ENCODE results near the gene WDR76. TPM values are rescaled to one million over a fixed set of nuclear protein-coding genes. Genes with fewer than 3 reads are reported as not detected.
"Not testable (repeated sequence)": the region's sequence is repeated elsewhere in the genome, so short reads cannot be mapped to it uniquely, and the experiment has no call there.

Gene WDR76
- polyA plus RNA-seq, 2 of the 4 experiments (the other 2 are of a cell fraction), result 12.1 to 17.5 TPM

DNA sequence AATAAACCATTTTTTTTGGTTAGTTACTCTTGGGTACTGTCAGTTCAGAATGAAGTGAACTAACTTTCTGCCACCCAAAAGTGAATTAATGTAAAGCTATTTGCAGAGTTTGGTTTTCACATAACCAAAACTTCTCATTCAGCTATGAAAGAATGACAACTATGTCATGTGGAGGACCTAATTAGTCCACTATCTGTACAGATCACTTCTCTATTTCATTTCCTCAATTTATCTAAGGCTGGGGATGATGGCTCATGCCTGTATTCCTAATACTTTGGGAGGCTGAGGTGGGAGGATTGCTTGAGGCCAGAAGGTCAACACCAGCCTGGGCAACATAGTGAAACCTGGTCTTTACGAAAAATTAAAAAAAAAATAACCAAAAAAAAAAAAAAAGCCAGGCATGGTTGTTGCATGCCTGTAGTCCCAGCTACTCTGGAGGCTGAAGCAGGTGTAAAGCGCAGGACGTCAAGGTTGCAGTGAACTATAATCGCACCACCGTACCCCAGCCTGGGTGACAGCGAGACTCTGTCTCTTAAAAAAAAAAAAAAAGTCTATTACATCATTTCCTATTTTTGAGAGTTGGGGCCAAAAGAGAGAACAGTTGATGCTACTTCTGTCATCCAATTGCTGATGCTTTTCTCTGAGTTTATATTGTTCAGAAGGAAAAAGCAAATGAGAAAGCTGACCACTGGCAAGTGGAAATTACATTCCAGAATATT lies 17.7 kb upstream of the WDR76 start:
- no peak for FAIRE-seq
- TF ChIP-seq CHD2 (IDR thresholded peaks at IDR 0.05; ENCODE audit: low read length, partially characterized antibody), result no peak
- no peak for TF ChIP-seq FOSL2 (IDR thresholded peaks at IDR 0.05)
- TF ChIP-seq FOSL2 (CRISPR knock-in tag; IDR thresholded peaks at IDR 0.05), result no peak
- no peak for TF ChIP-seq FOXS1 (CRISPR knock-in tag; IDR thresholded peaks at IDR 0.05)
- CTCF ChIA-PET, result no interaction called here
- 94% methylated on average over 6 of the region's 6 CpGs for WGBS (ENCODE audit: missing lambda C conversion rate)
- no peak overlapping the region for H3K27ac ChIP-seq
- no peak for ATAC-seq
- no peak for DNase-seq (ENCODE audit: low read depth in 1 of 2, low spot score in 1 of 2)
- no peaks in the 10 kb centered on the region for H3K9me3 ChIP-seq
- H3K4me2 ChIP-seq, result no peak overlapping the region
- H3K4me3 ChIP-seq, result no peak overlapping the region
- H3K4me1 ChIP-seq, result peaks cover 8% of the 10 kb centered on the region
- POLR2A ChIA-PET, result interaction anchor here (1.6 kb wide), 1 partner anchor 9 kb away, joined by 4 read pairs; the partner anchor contains the start of genes HYPK and SERINC4

DNA sequence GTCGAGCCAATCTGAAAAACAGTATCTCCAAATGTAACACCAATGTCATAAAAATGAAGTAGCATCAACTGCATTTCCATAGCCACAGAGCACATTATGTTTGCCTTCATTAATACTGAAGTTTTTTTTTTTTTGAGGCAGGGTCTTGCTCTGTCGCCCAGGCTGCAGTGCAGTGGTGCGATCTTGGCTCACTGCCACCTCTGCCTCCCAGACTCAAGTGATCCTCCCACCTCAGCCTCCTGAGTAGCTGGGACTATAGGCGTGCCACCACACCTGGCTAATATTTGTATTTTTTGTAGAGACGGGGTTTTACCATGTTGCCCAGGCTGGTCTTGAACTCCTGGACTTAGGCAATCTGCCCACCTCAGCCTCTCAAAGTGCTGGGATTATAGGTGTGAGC lies 11.7 kb upstream of the WDR76 start:
- H3K9me3 ChIP-seq; H3K4me2 ChIP-seq; ATAC-seq; FAIRE-seq; H3K4me3 ChIP-seq; H3K27ac ChIP-seq; POLR2A ChIA-PET; DNase-seq (ENCODE audit: low read depth in 1 of 2, low spot score in 1 of 2); H3K4me1 ChIP-seq; CTCF ChIA-PET: not testable (repeated sequence)
- WGBS (ENCODE audit: missing lambda C conversion rate), result over 99% methylated on average over 5 of the region's 5 CpGs

DNA sequence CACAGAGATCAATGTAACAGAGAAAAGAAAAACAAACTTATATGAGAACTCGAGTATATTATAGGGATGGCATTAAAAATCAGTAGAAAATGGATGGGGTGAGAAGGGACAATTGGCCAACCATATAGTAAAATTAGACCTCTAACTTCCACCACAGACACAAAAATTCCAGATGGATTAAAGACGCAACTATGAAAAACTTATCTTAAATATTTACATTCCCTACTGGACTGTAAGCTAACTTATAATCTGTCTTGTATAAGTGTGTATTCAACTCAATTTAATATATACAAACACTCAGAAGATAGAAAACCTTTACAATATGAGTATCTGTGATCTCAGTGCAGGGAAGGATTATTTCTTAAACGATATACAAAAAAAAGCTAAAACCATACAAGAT lies 5.3 kb upstream of the WDR76 start:
- ATAC-seq, result no peak
- H3K4me1 ChIP-seq, result peaks cover 10% of the 10 kb centered on the region; the same call in 2 of the 3 replicates
- no peak for FAIRE-seq
- H3K4me2 ChIP-seq, result 0 out of 3 replicates have a peak overlapping the region, but pooled peaks have one; percentile 13
- no peak for DNase-seq (ENCODE audit: low read depth in 1 of 2, low spot score in 1 of 2)
- H3K27ac ChIP-seq, result no peak overlapping the region
- TF ChIP-seq, protein P1, sequence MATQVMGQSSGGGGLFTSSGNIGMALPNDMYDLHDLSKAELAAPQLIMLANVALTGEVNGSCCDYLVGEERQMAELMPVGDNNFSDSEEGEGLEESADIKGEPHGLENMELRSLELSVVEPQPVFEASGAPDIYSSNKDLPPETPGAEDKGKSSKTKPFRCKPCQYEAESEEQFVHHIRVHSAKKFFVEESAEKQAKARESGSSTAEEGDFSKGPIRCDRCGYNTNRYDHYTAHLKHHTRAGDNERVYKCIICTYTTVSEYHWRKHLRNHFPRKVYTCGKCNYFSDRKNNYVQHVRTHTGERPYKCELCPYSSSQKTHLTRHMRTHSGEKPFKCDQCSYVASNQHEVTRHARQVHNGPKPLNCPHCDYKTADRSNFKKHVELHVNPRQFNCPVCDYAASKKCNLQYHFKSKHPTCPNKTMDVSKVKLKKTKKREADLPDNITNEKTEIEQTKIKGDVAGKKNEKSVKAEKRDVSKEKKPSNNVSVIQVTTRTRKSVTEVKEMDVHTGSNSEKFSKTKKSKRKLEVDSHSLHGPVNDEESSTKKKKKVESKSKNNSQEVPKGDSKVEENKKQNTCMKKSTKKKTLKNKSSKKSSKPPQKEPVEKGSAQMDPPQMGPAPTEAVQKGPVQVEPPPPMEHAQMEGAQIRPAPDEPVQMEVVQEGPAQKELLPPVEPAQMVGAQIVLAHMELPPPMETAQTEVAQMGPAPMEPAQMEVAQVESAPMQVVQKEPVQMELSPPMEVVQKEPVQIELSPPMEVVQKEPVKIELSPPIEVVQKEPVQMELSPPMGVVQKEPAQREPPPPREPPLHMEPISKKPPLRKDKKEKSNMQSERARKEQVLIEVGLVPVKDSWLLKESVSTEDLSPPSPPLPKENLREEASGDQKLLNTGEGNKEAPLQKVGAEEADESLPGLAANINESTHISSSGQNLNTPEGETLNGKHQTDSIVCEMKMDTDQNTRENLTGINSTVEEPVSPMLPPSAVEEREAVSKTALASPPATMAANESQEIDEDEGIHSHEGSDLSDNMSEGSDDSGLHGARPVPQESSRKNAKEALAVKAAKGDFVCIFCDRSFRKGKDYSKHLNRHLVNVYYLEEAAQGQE (IDR thresholded peaks at IDR 0.05), result no peak
- TF ChIP-seq RNF2 (IDR thresholded peaks at IDR 0.05; ENCODE audit: borderline replicate concordance, low read depth), result no peak
- no peak for TF ChIP-seq EHMT2 (IDR thresholded peaks at IDR 0.05; ENCODE audit: low read depth)
- TF ChIP-seq PHF8 (IDR thresholded peaks at IDR 0.05; ENCODE audit: borderline replicate concordance, low read depth), result no peak
- TF ChIP-seq EHF (CRISPR knock-in tag; IDR thresholded peaks at IDR 0.05), result no peak
- TF ChIP-seq, protein P2, sequence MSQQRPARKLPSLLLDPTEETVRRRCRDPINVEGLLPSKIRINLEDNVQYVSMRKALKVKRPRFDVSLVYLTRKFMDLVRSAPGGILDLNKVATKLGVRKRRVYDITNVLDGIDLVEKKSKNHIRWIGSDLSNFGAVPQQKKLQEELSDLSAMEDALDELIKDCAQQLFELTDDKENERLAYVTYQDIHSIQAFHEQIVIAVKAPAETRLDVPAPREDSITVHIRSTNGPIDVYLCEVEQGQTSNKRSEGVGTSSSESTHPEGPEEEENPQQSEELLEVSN (IDR thresholded peaks at IDR 0.05; ENCODE audit: borderline replicate concordance, low read depth), result no peak
- no peak for TF ChIP-seq NFE2L2 (conservative IDR thresholded peaks at IDR 0.05; ENCODE audit: low read length)
- TF ChIP-seq ESRRA (IDR thresholded peaks at IDR 0.05; ENCODE audit: borderline replicate concordance, low read length), result no peak
- no peak for TF ChIP-seq MAZ (IDR thresholded peaks at IDR 0.05; ENCODE audit: borderline replicate concordance, low read depth, low read length)
- no peak for TF ChIP-seq RAD21 (conservative IDR thresholded peaks at IDR 0.05 in 1 of 2, IDR thresholded peaks at IDR 0.05 in 1 of 2)
- TF ChIP-seq, protein P3, sequence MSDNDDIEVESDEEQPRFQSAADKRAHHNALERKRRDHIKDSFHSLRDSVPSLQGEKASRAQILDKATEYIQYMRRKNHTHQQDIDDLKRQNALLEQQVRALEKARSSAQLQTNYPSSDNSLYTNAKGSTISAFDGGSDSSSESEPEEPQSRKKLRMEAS (IDR thresholded peaks at IDR 0.05), result no peak
- no peak for TF ChIP-seq CBX8 (IDR thresholded peaks at IDR 0.05)
- TF ChIP-seq POLR2A (IDR thresholded peaks at IDR 0.05; ENCODE audit: low read length), result no peak
- TF ChIP-seq NR3C1 (IDR thresholded peaks at IDR 0.05), result no peak
- TF ChIP-seq FOSL2 (IDR thresholded peaks at IDR 0.05), result no peak
- no peak for TF ChIP-seq FOSL2 (CRISPR knock-in tag; IDR thresholded peaks at IDR 0.05)
- no peak for TF ChIP-seq POLR2AphosphoS2 (conservative IDR thresholded peaks at IDR 0.05; ENCODE audit: low read length)
- ChIA-PET POLR2A (no interaction called here), CTCF (interaction anchor here (0.8 to 1.2 kb wide), 4 partner anchors 9 to 29 kb away, joined by 3 to 4 read pairs (median 3); partner anchors contain the start of gene HYPK)
- no peak overlapping the region for H3K4me3 ChIP-seq
- no peaks in the 10 kb centered on the region for H3K9me3 ChIP-seq
- 55% methylated on average over 3 of the region's 3 CpGs for WGBS (ENCODE audit: missing lambda C conversion rate)

Measured in A549 (cell line).